ENCODE data around the gene PFKFB4.

PFKFB4 gene

GRCh38 chr3:48505968-48506504 is 50.6 kb downstream of the PFKFB4 start:
- no peak for TF ChIP-seq CTCF (IDR thresholded peaks at IDR 0.05; ENCODE audit: low read depth, low read length)
- DNase-seq (ENCODE audit: low read depth, low spot score), result no peak
- no peak overlapping the region for H3K4me3 ChIP-seq (ENCODE audit: low read depth, low read length)
- in situ Hi-C loops (cut with HindIII; ENCODE audit: low sequenced_read_pairs), result no loop called here

- H3K4me3 ChIP-seq (ENCODE audit: low read depth, low read length), result no peak overlapping the region
- DNase-seq (ENCODE audit: low read depth, low spot score), result no peak
- in situ Hi-C loops (cut with HindIII; ENCODE audit: low sequenced_read_pairs), result no loop called here
- TF ChIP-seq CTCF (IDR thresholded peaks at IDR 0.05; ENCODE audit: low read depth, low read length), result no peak
These were observed 51.5 kb downstream of the PFKFB4 start for GRCh38 chr3:48505146-48505545.

- H3K4me3 ChIP-seq (ENCODE audit: low read depth, low read length), result peak within 1 kb of the TSS; percentile 77
- no peak for TF ChIP-seq CTCF (IDR thresholded peaks at IDR 0.05; ENCODE audit: low read depth, low read length)
- DNase-seq (ENCODE audit: low read depth, low spot score), result peak; percentile 66
- in situ Hi-C loops (cut with HindIII; ENCODE audit: low sequenced_read_pairs), result no loop called here
These were observed 52.3 kb downstream of the PFKFB4 start, which contains the start of gene SHISA5 for GRCh38 chr3:48504051-48504946. TSS of gene SHISA5 (minus strand) at chr3:48504174. CDS start at chr3:48504094, 80 bp downstream.

- in situ Hi-C loops (cut with HindIII; ENCODE audit: low sequenced_read_pairs), result no loop called here
- TF ChIP-seq CTCF (IDR thresholded peaks at IDR 0.05; ENCODE audit: low read depth, low read length), result no peak
- peak; percentile 48 for DNase-seq (ENCODE audit: low read depth, low spot score)
- peak overlapping the region; percentile 77 for H3K4me3 ChIP-seq (ENCODE audit: low read depth, low read length)
These were observed 53.1 kb downstream of the PFKFB4 start for GRCh38 chr3:48503401-48504050.

- in situ Hi-C loops (cut with HindIII; ENCODE audit: low sequenced_read_pairs), result no loop called here
- peak overlapping the region; percentile 77 for H3K4me3 ChIP-seq (ENCODE audit: low read depth, low read length)
- DNase-seq (ENCODE audit: low read depth, low spot score), result no peak
- TF ChIP-seq CTCF (IDR thresholded peaks at IDR 0.05; ENCODE audit: low read depth, low read length), result no peak
These were observed 53.9 kb downstream of the PFKFB4 start for GRCh38 chr3:48502728-48503168.

- in situ Hi-C loops (cut with HindIII; ENCODE audit: low sequenced_read_pairs), result no loop called here
- no peak for DNase-seq (ENCODE audit: low read depth, low spot score)
- no peak for TF ChIP-seq CTCF (IDR thresholded peaks at IDR 0.05; ENCODE audit: low read depth, low read length)
- H3K4me3 ChIP-seq (ENCODE audit: low read depth, low read length), result no peak overlapping the region
These were observed 54.5 kb downstream of the PFKFB4 start for GRCh38 chr3:48502121-48502520.

Data from astrocyte of the spinal cord (primary cell).